Measurements from ENCODE around the gene TK1. TPM values are rescaled to one million over a fixed set of nuclear protein-coding genes. Genes with fewer than 3 reads are reported as not detected.

TK1 gene
- total RNA-seq, 1 donor from 2014 or later = 16.2 TPM

GRCh38 chr17:78126895-78127238 lies 60.0 kb downstream of the TK1 start:
- no peak for TF ChIP-seq CTCF (IDR thresholded peaks at IDR 0.05)
- Mint-ChIP-seq H3K4me1 (ENCODE audit: unreplicated experiment) (peaks cover 36% of the 10 kb centered on the region), H3K9me3 (ENCODE audit: unreplicated experiment) (no peaks in the 10 kb centered on the region), H3K36me3 (ENCODE audit: unreplicated experiment) (peaks cover 5% of the 10 kb centered on the region), H3K27ac (ENCODE audit: unreplicated experiment) (peak overlapping the region; percentile 66), H3K27me3 (ENCODE audit: unreplicated experiment) (no peaks in the 10 kb centered on the region), H3K4me3 (ENCODE audit: unreplicated experiment) (peak overlapping the region; percentile 81)
- no peak for DNase-seq (ENCODE audit: extremely low spot score, unreplicated experiment)

GRCh38 chr17:78125976-78126894 lies 60.6 kb downstream of the TK1 start:
- TF ChIP-seq CTCF (IDR thresholded peaks at IDR 0.05) = no peak
- no peak for DNase-seq (ENCODE audit: extremely low spot score, unreplicated experiment)
- H3K27me3 Mint-ChIP-seq (ENCODE audit: unreplicated experiment) = no peaks in the 10 kb centered on the region
- H3K4me1 Mint-ChIP-seq (ENCODE audit: unreplicated experiment) = peaks cover 36% of the 10 kb centered on the region
- peak overlapping the region; percentile 56 for H3K27ac Mint-ChIP-seq (ENCODE audit: unreplicated experiment)
- no peaks in the 10 kb centered on the region for H3K9me3 Mint-ChIP-seq (ENCODE audit: unreplicated experiment)
- no peak overlapping the region for H3K4me3 Mint-ChIP-seq (ENCODE audit: unreplicated experiment)
- peaks cover 6% of the 10 kb centered on the region for H3K36me3 Mint-ChIP-seq (ENCODE audit: unreplicated experiment)

GRCh38 chr17:78125138-78125913 lies 61.5 kb downstream of the TK1 start:
- no peak for TF ChIP-seq CTCF (IDR thresholded peaks at IDR 0.05)
- no peaks in the 10 kb centered on the region for H3K27me3 Mint-ChIP-seq (ENCODE audit: unreplicated experiment)
- H3K27ac Mint-ChIP-seq (ENCODE audit: unreplicated experiment) = no peak overlapping the region
- no peak overlapping the region for H3K4me3 Mint-ChIP-seq (ENCODE audit: unreplicated experiment)
- H3K4me1 Mint-ChIP-seq (ENCODE audit: unreplicated experiment) = peaks cover 31% of the 10 kb centered on the region
- DNase-seq (ENCODE audit: extremely low spot score, unreplicated experiment) = no peak
- H3K9me3 Mint-ChIP-seq (ENCODE audit: unreplicated experiment) = no peaks in the 10 kb centered on the region
- peaks cover 6% of the 10 kb centered on the region for H3K36me3 Mint-ChIP-seq (ENCODE audit: unreplicated experiment)

GRCh38 chr17:78124836-78125137 lies 62.1 kb downstream of the TK1 start:
- TF ChIP-seq CTCF (IDR thresholded peaks at IDR 0.05) = no peak
- H3K27ac Mint-ChIP-seq (ENCODE audit: unreplicated experiment) = no peak overlapping the region
- H3K9me3 Mint-ChIP-seq (ENCODE audit: unreplicated experiment) = no peaks in the 10 kb centered on the region
- peaks cover 6% of the 10 kb centered on the region for H3K36me3 Mint-ChIP-seq (ENCODE audit: unreplicated experiment)
- peaks cover 26% of the 10 kb centered on the region for H3K4me1 Mint-ChIP-seq (ENCODE audit: unreplicated experiment)
- no peaks in the 10 kb centered on the region for H3K27me3 Mint-ChIP-seq (ENCODE audit: unreplicated experiment)
- DNase-seq (ENCODE audit: extremely low spot score, unreplicated experiment) = no peak
- no peak overlapping the region for H3K4me3 Mint-ChIP-seq (ENCODE audit: unreplicated experiment)

Other genes starting within 250 kb of the TK1 start
- 22.8 and 28.7 TPM in 2 replicates for gene TNRC6C, start 228.3 kb downstream of the TK1 start, total RNA-seq
- gene TMC6, start 58.3 kb downstream of the TK1 start, total RNA-seq = 31.2 and 32.6 TPM in 2 replicates
- gene TMC8, start 56.3 kb downstream of the TK1 start, total RNA-seq = 0.40 and 0.99 TPM in 2 replicates
- gene C17orf99, start 40.7 kb downstream of the TK1 start, total RNA-seq = not detected in 2 replicates
- 43.2 and 48.6 TPM in 2 replicates for gene SYNGR2, start 18.5 kb downstream of the TK1 start, total RNA-seq
- 33.7 and 35.1 TPM in 2 replicates for gene AFMID, start 310 bp upstream of the TK1 start, total RNA-seq
- 11.9 and 12.3 TPM in 2 replicates for gene BIRC5, start 27.2 kb upstream of the TK1 start, total RNA-seq
- not detected in 2 replicates for gene TMEM235, start 44.6 kb upstream of the TK1 start, total RNA-seq
- gene SOCS3, start 173.0 kb upstream of the TK1 start, total RNA-seq = 79.1 and 86.4 TPM in 2 replicates
- gene PGS1, start 191.6 kb upstream of the TK1 start, total RNA-seq = 52.7 and 53.0 TPM in 2 replicates